ENCODE results near the gene SPATS1.

- no peak for TF ChIP-seq GATA2 (IDR thresholded peaks at IDR 0.05; ENCODE audit: low read depth, low read length)
- no peak for TF ChIP-seq GATA3 (IDR thresholded peaks at IDR 0.05; ENCODE audit: low read depth, low read length)
Observed at GRCh38 chr6:44341095-44341890, 1.2 kb upstream of the SPATS1 start.
